A549 (cell line): ENCODE data around the gene MXI1. TPM values are rescaled to one million over a fixed set of nuclear protein-coding genes. Genes with fewer than 3 reads are reported as not detected.

Experiments used
- ATAC-seq, 2 experiments: fragments of 200-7000 bp in 1 of 2; fragments of >200 bp in 1 of 2; cut with Nextera tagmentation in 1 of 2; cut with Tn5 transposase in 1 of 2; 3 replicates each; pipeline versions ENCODE4 v1.8.0 to v1.9.1; 2018 to 2020; ENCODE audit warnings: mild to moderate bottlenecking in 1 of 2, moderate library complexity in 1 of 2
- CTCF ChIA-PET: fragments of 300-600 bp; sonication (Branson Sonifier 250); formaldehyde crosslinking; extraction: SDS; loops from one replicate; lab custom pipeline; 2021; ENCODE audit warnings: antibody characterized with exemption, inconsistent platforms; lab: Yijun Ruan, JAX
- POLR2A ChIA-PET: fragments of 350-600 bp; formaldehyde crosslinking; extraction: SDS; loops from one replicate; lab custom pipeline; 2021; ENCODE audit warnings: antibody characterized with exemption, inconsistent platforms; lab: Yijun Ruan, JAX
- DNase-seq, 2 experiments: peaks; one replicate each; pipeline versions ENCODE4 v3.0.0 to v3.0.0-alpha.2; 2011 to 2016; ENCODE audit warnings: low read depth in 1 of 2, low spot score in 1 of 2
- FAIRE-seq: peaks from 2 replicates; lab custom pipeline; 2011; peaks lifted over from hg19 to GRCh38; lab: Jason Lieb, UNC
- H3K27ac ChIP-seq, 2 experiments: fragments of >200 bp; sonication (Bioruptor Twin); formaldehyde crosslinking; 3 replicates each; pipeline ENCODE4 v1.5.1; 2016 to 2017
- H3K4me1 ChIP-seq: fragments of >200 bp; sonication (Bioruptor Twin); formaldehyde crosslinking; 3 replicates; pipeline ENCODE4 v1.6.1; 2016
- H3K4me2 ChIP-seq: fragments of >200 bp; sonication (Bioruptor Twin); formaldehyde crosslinking; 3 replicates; pipeline ENCODE4 v1.6.1; 2016
- H3K4me3 ChIP-seq: fragments of >200 bp; sonication (Bioruptor Twin); formaldehyde crosslinking; 3 replicates; pipeline ENCODE4 v1.5.1; 2016
- H3K9me3 ChIP-seq: fragments of >200 bp; sonication (Bioruptor Twin); formaldehyde crosslinking; 3 replicates; pipeline ENCODE4 v1.6.1; 2016
- CHD2 ChIP-seq: fragments of 150-350 bp; IDR thresholded peaks from 2 replicates; pipeline ENCODE4 v1.6.1; 2014; ENCODE audit warnings: low read length; ENCODE audit not compliant: partially characterized antibody
- E2F6 ChIP-seq: IDR thresholded peaks from 2 replicates; pipeline ENCODE4 v1.6.1; 2012; ENCODE audit warnings: low read depth, borderline replicate concordance
- HDAC2 ChIP-seq: fragments of 200-600 bp; sonication (generic); IDR thresholded peaks from 2 replicates; pipeline ENCODE4 v1.6.1; 2016
- HOXB13 ChIP-seq: fragments of 250-450 bp; sonication (Bioruptor Pico); IDR thresholded peaks from 2 replicates; pipeline ENCODE4 v1.5.0; 2020; ENCODE audit warnings: low read depth, mild to moderate bottlenecking, moderate library complexity
- JUN ChIP-seq, 2 experiments: fragments of >200 bp; sonication (Bioruptor Twin); formaldehyde crosslinking; IDR thresholded peaks; 2 replicates in 1 of 2; 3 replicates in 1 of 2; pipeline ENCODE4 v1.6.1; 2016 to 2017
- JUNB ChIP-seq: fragments of >200 bp; sonication (Bioruptor Twin); formaldehyde crosslinking; IDR thresholded peaks from 2 replicates; pipeline ENCODE4 v1.6.1; 2016
- MAZ ChIP-seq: fragments of 150-350 bp; IDR thresholded peaks from 2 replicates; pipeline ENCODE4 v1.6.1; 2014; ENCODE audit warnings: antibody characterized with exemption, low read depth, low read length, borderline replicate concordance
- NFE2L2 ChIP-seq: fragments of 150-350 bp; conservative IDR thresholded peaks from 2 replicates; pipeline ENCODE4 v1.6.1; 2014; ENCODE audit warnings: low read length
- NR3C1 ChIP-seq: fragments of >200 bp; sonication (Bioruptor Twin); formaldehyde crosslinking; IDR thresholded peaks from 3 replicates; pipeline ENCODE4 v1.6.1; 2017
- POLR2A ChIP-seq: IDR thresholded peaks from 2 replicates; pipeline ENCODE4 v1.6.1; 2012; ENCODE audit warnings: mild to moderate bottlenecking, low read length
- POLR2AphosphoS2 ChIP-seq: conservative IDR thresholded peaks from 2 replicates; pipeline ENCODE4 v1.6.1; 2012; ENCODE audit warnings: low read length, improper control_type of control experiment, inconsistent platforms
- RARB ChIP-seq: fragments of 250-450 bp; sonication (Bioruptor Pico); IDR thresholded peaks from 2 replicates; pipeline ENCODE4 v1.8.0; 2021; ENCODE audit warnings: mild to moderate bottlenecking, moderate library complexity
- RCOR1 ChIP-seq: fragments of 150-350 bp; IDR thresholded peaks from 2 replicates; pipeline ENCODE4 v1.6.1; 2014; ENCODE audit warnings: antibody characterized with exemption, low read length, low read depth
- RFX5 ChIP-seq: fragments of 450-650 bp; IDR thresholded peaks from 2 replicates; pipeline ENCODE4 v1.7.1; 2014; ENCODE audit warnings: antibody characterized with exemption, mild to moderate bottlenecking, moderate library complexity
- RNF2 ChIP-seq: fragments of 200-600 bp; sonication (generic); IDR thresholded peaks from 2 replicates; pipeline ENCODE4 v1.6.1; 2016; ENCODE audit warnings: low read depth, mild to moderate bottlenecking, antibody characterized with exemption, moderate library complexity, borderline replicate concordance
- SMC3 ChIP-seq: fragments of >200 bp; sonication (Bioruptor Twin); formaldehyde crosslinking; IDR thresholded peaks from 3 replicates; pipeline ENCODE4 v1.6.1; 2018; ENCODE audit warnings: inconsistent platforms
- SREBF2 ChIP-seq: fragments of 450-650 bp; IDR thresholded peaks from 2 replicates; pipeline ENCODE4 v1.6.1; 2014; ENCODE audit warnings: mild to moderate bottlenecking, moderate library complexity
- ZC3H11A ChIP-seq: fragments of 450-650 bp; IDR thresholded peaks from 2 replicates; pipeline ENCODE4 v1.6.1; 2014; ENCODE audit warnings: antibody characterized with exemption, mild to moderate bottlenecking
- ZFP36 ChIP-seq: fragments of 450-650 bp; IDR thresholded peaks from 2 replicates; pipeline ENCODE4 v1.6.1; 2014; ENCODE audit warnings: borderline replicate concordance; ENCODE audit not compliant: partially characterized antibody
- WGBS: methylation state at CpG from one replicate; pipeline ENCODE4 v1.1.6; 2017; ENCODE audit errors: missing lambda C conversion rate; 5-methylcytosine and 5-hydroxymethylcytosine counted together
- polyA plus RNA-seq, 4 experiments: library from polyadenylated mRNA; depleted of rRNA in 3 of 4; stranded (reverse); fragments of >200 nt; fragmentation: RNase III in 1 of 4; extraction: RNeasy Plus Mini Kit Qiagen cat#74134 plus additional on column Dnase treatment in 1 of 4; gene quantifications; 2 replicates in 3 of 4; 3 replicates in 1 of 4; pipeline ENCODE4 v1.2.3, GENCODE V29; 2011 to 2017
- TF ChIP-seq, protein P1 (sequence below): fragments of >200 bp; sonication (Bioruptor Twin); formaldehyde crosslinking; IDR thresholded peaks from 2 replicates; pipeline ENCODE4 v1.6.1; 2016
- TF ChIP-seq, protein P2 (sequence below): fragments of 200-600 bp; sonication (generic); IDR thresholded peaks from 2 replicates; pipeline ENCODE4 v1.6.1; 2016; ENCODE audit warnings: antibody characterized with exemption, mild to moderate bottlenecking, moderate library complexity
- TF ChIP-seq, protein P3 (sequence below): fragments of 450-650 bp; IDR thresholded peaks from 2 replicates; pipeline ENCODE4 v1.6.1; 2014; ENCODE audit warnings: antibody characterized with exemption

Gene MXI1
- polyA plus RNA-seq, 2 of the 4 experiments (the other 2 are of a cell fraction): 7.1 to 15.7 TPM

DNA sequence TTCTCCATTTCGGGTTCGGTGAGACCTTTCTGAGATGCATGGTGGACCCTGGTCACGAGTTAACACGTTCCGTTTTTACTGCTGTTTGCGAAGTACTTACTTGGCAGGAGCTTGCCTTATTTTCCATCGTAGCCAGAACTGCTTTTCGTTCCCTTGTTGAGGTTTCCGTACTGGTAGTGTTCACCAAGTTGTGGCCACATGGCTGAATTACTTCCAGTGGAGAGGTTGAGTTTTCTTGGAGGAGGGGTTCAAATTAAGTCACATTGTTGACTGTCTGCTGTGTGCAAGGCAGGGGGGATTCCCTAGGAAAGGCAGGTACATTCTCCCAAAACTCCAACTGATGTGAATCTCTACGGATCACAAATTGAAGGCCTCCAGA, 4.0 kb downstream of the MXI1 start:
- ChIA-PET POLR2A (interaction anchor here (1.1 to 2.6 kb wide), 8 partner anchors 8 to 327 kb away, joined by 3 to 24 read pairs (median 10); partner anchors contain the start of genes ADD3 and SMNDC1), CTCF (interaction anchor here (0.9 to 11.8 kb wide), 5 partner anchors 10 to 327 kb away, joined by 3 to 176 read pairs (median 9); no protein-coding TSS in a partner anchor)
- WGBS: 17% methylated on average over 10 of the region's 10 CpGs
- no peak for FAIRE-seq
- H3K27ac ChIP-seq: peak overlapping the region; percentile 49 to 68; a peak in 5 of 6 replicates
- H3K4me2 ChIP-seq: peak overlapping the region; percentile 99
- H3K4me3 ChIP-seq: peak overlapping the region; percentile 35
- ATAC-seq: no peak
- H3K9me3 ChIP-seq: no peaks in the 10 kb centered on the region
- no peak for TF ChIP-seq CHD2
- TF ChIP-seq, all 56 proteins: peak for 0
- H3K4me1 ChIP-seq: peaks cover 16% of the 10 kb centered on the region
- DNase-seq: no peak

DNA sequence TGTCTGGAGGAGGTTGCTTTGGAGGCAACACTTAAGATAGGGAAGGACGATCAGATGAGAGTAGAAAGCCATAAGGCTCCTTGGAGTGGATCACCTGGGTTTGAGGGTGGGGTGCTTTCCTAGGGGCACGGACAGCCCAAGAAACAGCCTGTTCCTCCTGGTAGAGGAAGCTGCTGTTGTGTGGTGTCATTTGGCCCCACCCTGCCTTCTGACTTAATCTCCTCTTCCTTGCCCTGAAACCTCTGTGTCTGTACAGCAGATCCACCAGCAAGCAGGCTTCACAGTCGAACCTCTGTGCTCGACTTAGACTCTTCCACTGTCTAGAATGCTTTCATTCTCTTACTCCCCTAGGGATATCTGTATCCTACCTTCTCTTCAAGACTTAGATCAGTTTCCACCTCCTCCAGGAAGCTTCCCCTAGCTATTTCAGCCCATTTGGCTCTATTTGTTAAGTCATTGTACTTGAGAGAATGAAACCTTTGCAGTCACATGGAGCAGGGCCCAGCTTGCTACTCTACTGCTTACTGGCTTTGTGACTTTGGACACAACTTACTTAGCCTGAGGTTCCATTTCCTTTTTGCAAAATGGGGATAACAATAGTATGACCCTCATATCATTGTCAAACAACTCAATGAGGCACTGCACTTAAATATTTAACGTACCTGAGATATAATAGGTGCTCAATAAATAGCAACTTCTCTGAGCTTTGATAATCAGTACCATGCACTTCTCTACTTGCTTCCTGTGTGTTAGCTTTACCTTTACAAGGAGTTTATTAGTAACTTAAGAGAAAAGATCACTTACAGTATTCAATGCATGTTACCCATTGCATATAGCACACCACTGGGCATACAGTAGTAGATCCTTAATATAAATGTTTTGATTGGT, 5.0 kb downstream of the MXI1 start:
- no peak for DNase-seq
- no peak for FAIRE-seq
- Histone ChIP-seq H3K9me3 (no peaks in the 10 kb centered on the region), H3K4me1 (peaks cover 8% of the 10 kb centered on the region), H3K4me3 (no peak overlapping the region), H3K27ac (no peak overlapping the region), H3K4me2 (peak overlapping the region; percentile 99; the same call in 2 of the 3 replicates)
- ChIA-PET CTCF (interaction anchor here (0.8 to 11.8 kb wide), 5 partner anchors 9 to 328 kb away, joined by 3 to 176 read pairs (median 9); no protein-coding TSS in a partner anchor), POLR2A (no interaction called here)
- no peak for ATAC-seq
- WGBS: 65% methylated on average over 5 of the region's 5 CpGs
- no peak for TF ChIP-seq JUNB
- TF ChIP-seq POLR2A: no peak
- TF ChIP-seq RCOR1: no peak
- no peak for TF ChIP-seq E2F6
- TF ChIP-seq ZFP36: no peak
- no peak for TF ChIP-seq POLR2AphosphoS2
- TF ChIP-seq JUN (IDR thresholded peaks at IDR 0.05): no peak
- no peak for TF ChIP-seq HOXB13 (CRISPR knock-in tag)
- no peak for TF ChIP-seq RFX5
- TF ChIP-seq RARB (CRISPR knock-in tag): no peak
- TF ChIP-seq, protein P1, sequence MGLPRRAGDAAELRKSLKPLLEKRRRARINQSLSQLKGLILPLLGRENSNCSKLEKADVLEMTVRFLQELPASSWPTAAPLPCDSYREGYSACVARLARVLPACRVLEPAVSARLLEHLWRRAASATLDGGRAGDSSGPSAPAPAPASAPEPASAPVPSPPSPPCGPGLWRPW: no peak
- no peak for TF ChIP-seq NR3C1

DNA sequence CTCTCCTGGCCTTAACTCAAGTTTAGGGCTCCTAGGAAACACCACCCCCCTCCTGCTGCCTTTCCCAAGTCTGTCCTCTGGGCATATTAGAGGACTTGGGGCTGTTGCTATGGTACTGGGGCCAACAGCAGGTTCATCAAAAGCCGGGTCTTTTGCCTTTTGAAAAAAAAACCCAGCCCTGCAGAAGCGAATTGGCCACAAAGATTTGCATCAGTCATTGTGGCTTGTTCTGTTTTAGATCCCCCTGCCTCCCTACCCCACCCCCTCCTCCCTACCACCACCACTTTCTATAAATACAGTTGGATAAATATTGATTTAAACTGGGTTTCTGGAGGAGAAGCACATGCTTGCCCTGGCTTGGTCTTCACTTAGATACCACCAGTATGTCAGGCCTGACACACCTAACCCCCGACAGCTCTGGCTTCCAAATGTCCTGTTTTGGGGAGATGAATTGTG, 7.0 kb downstream of the MXI1 start:
- Histone ChIP-seq H3K4me3 (no peak overlapping the region), H3K4me2 (no peak overlapping the region), H3K27ac (no peak overlapping the region), H3K9me3 (no peaks in the 10 kb centered on the region), H3K4me1 (peaks cover 8% of the 10 kb centered on the region)
- CTCF ChIA-PET: interaction anchor here (0.6 to 11.8 kb wide), 4 partner anchors 7 to 77 kb away, joined by 3 to 176 read pairs (median 6); no protein-coding TSS in a partner anchor
- POLR2A ChIA-PET: no interaction called here
- no peak for DNase-seq
- TF ChIP-seq SREBF2 (no peak), ZC3H11A (no peak), NFE2L2 (no peak), POLR2AphosphoS2 (no peak), SMC3 (no peak), HDAC2 (no peak), RNF2 (no peak), E2F6 (no peak), NR3C1 (no peak), MAZ (no peak)
- TF ChIP-seq, protein P2, sequence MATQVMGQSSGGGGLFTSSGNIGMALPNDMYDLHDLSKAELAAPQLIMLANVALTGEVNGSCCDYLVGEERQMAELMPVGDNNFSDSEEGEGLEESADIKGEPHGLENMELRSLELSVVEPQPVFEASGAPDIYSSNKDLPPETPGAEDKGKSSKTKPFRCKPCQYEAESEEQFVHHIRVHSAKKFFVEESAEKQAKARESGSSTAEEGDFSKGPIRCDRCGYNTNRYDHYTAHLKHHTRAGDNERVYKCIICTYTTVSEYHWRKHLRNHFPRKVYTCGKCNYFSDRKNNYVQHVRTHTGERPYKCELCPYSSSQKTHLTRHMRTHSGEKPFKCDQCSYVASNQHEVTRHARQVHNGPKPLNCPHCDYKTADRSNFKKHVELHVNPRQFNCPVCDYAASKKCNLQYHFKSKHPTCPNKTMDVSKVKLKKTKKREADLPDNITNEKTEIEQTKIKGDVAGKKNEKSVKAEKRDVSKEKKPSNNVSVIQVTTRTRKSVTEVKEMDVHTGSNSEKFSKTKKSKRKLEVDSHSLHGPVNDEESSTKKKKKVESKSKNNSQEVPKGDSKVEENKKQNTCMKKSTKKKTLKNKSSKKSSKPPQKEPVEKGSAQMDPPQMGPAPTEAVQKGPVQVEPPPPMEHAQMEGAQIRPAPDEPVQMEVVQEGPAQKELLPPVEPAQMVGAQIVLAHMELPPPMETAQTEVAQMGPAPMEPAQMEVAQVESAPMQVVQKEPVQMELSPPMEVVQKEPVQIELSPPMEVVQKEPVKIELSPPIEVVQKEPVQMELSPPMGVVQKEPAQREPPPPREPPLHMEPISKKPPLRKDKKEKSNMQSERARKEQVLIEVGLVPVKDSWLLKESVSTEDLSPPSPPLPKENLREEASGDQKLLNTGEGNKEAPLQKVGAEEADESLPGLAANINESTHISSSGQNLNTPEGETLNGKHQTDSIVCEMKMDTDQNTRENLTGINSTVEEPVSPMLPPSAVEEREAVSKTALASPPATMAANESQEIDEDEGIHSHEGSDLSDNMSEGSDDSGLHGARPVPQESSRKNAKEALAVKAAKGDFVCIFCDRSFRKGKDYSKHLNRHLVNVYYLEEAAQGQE: no peak
- TF ChIP-seq, protein P3, sequence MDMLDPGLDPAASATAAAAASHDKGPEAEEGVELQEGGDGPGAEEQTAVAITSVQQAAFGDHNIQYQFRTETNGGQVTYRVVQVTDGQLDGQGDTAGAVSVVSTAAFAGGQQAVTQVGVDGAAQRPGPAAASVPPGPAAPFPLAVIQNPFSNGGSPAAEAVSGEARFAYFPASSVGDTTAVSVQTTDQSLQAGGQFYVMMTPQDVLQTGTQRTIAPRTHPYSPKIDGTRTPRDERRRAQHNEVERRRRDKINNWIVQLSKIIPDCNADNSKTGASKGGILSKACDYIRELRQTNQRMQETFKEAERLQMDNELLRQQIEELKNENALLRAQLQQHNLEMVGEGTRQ: no peak
- no peak for FAIRE-seq
- ATAC-seq: no peak
- WGBS: 40% methylated on average over 3 of the region's 3 CpGs
